OCI-M2 (cell line): Measurements from ENCODE around the gene SULT1E1.

Experiments
- DNase-seq: peaks from one replicate; lab custom pipeline; 2025; ENCODE audit not compliant: unreplicated experiment; lab: John Stamatoyannopoulos, UW

SULT1E1 gene

GRCh38 chr4:69799337-69799736 lies 60.6 kb downstream of the SULT1E1 start:
- no peak for DNase-seq

- DNase-seq = no peak
Observed at GRCh38 chr4:69793732-69794131, 66.2 kb downstream of the SULT1E1 start.
